Left ventricle myocardium inferior (tissue), 1 donor: ENCODE data around the gene PLXNB1. TPM values are rescaled to one million over a fixed set of nuclear protein-coding genes. Genes with fewer than 3 reads are reported as not detected.

ENCODE experiments used
- DNase-seq: peaks from one replicate; pipeline ENCODE4 v3.0.0-alpha.2; 2020
- H3K27ac ChIP-seq: fragments of 200-600 bp; replicated peaks from 2 replicates; pipeline ENCODE4 v1.8.0; 2021
- H3K27me3 ChIP-seq: fragments of 200-600 bp; 2 replicates; pipeline ENCODE4 v1.8.0; 2021; ENCODE audit warnings: low read depth
- H3K36me3 ChIP-seq: fragments of 200-600 bp; 2 replicates; pipeline ENCODE4 v1.8.0; 2021
- H3K4me1 ChIP-seq: fragments of 200-600 bp; 2 replicates; pipeline ENCODE4 v1.8.0; 2021
- H3K4me3 ChIP-seq: fragments of 200-600 bp; 2 replicates; pipeline ENCODE4 v1.8.0; 2021; ENCODE audit warnings: mild to moderate bottlenecking, moderate library complexity
- H3K9me3 ChIP-seq: fragments of 200-600 bp; replicated peaks from 2 replicates; pipeline ENCODE4 v1.8.0; 2021
- CTCF ChIP-seq: fragments of 200-600 bp; IDR thresholded peaks from 2 replicates; pipeline ENCODE4 v1.8.0; 2021; ENCODE audit warnings: antibody characterized with exemption, mild to moderate bottlenecking, borderline replicate concordance
- intact Hi-C: fragments of 100-400 bp; cut with micrococcal nuclease; formaldehyde crosslinking; loops from one replicate; pipeline ENCODE4 v1.11.0; 2022
- total RNA-seq: library from RNA; stranded (reverse); fragmentation: NEBNext Ultra II Directional; extraction: Animal tissue kit (Norgen Biotek cat#: 25700); gene quantifications from one replicate; pipeline ENCODE4 v1.2.1, GENCODE V29; 2021
- donor health status: DM: no; HTN: yes; CAD: no; lungs with severe emphysema.

The PLXNB1 gene
- total RNA-seq, 1 donor from 2014 or later: 42.6 TPM

- no peak for TF ChIP-seq CTCF
- H3K9me3 ChIP-seq: no peaks in the 10 kb centered on the region
- peaks cover 13% of the 10 kb centered on the region for H3K4me1 ChIP-seq
- H3K4me3 ChIP-seq: no peak overlapping the region
- no peak overlapping the region for H3K27ac ChIP-seq
- no peak for DNase-seq
- H3K27me3 ChIP-seq: no peaks in the 10 kb centered on the region
- H3K36me3 ChIP-seq: peaks cover 12% of the 10 kb centered on the region
- intact Hi-C loops: loop anchor here (5.0 kb wide), 1 partner anchor 38 kb away; no protein-coding TSS in a partner anchor
Observed at GRCh38 chr3:48399387-48400172, 30.3 kb downstream of the PLXNB1 start.

- peaks cover 2% of the 10 kb centered on the region for H3K27me3 ChIP-seq
- H3K4me1 ChIP-seq: peaks cover 13% of the 10 kb centered on the region
- H3K36me3 ChIP-seq: peaks cover 4% of the 10 kb centered on the region
- intact Hi-C loops: no loop called here
- H3K27ac ChIP-seq: no peak overlapping the region
- no peak overlapping the region for H3K4me3 ChIP-seq
- H3K9me3 ChIP-seq: no peaks in the 10 kb centered on the region
- TF ChIP-seq CTCF: no peak
- no peak for DNase-seq
Observed at GRCh38 chr3:48398701-48399386, 31.0 kb downstream of the PLXNB1 start.

- Histone ChIP-seq H3K27me3 (peaks cover 10% of the 10 kb centered on the region), H3K9me3 (no peaks in the 10 kb centered on the region), H3K27ac (no peak overlapping the region), H3K4me3 (no peak overlapping the region), H3K36me3 (no peaks in the 10 kb centered on the region), H3K4me1 (peaks cover 13% of the 10 kb centered on the region)
- intact Hi-C loops: no loop called here
- TF ChIP-seq CTCF: no peak
- DNase-seq: no peak
Observed at GRCh38 chr3:48397767-48398681, 31.9 kb downstream of the PLXNB1 start.

- TF ChIP-seq CTCF: no peak
- H3K4me3 ChIP-seq: no peak overlapping the region
- H3K4me1 ChIP-seq: no peaks in the 10 kb centered on the region
- H3K36me3 ChIP-seq: no peaks in the 10 kb centered on the region
- DNase-seq: no peak
- no peaks in the 10 kb centered on the region for H3K9me3 ChIP-seq
- peaks cover 10% of the 10 kb centered on the region for H3K27me3 ChIP-seq
- no peak overlapping the region for H3K27ac ChIP-seq
- intact Hi-C loops: no loop called here
Observed at GRCh38 chr3:48395714-48396113, 34.2 kb downstream of the PLXNB1 start.

- no peak overlapping the region for H3K27ac ChIP-seq
- H3K4me3 ChIP-seq: no peak overlapping the region
- no peaks in the 10 kb centered on the region for H3K36me3 ChIP-seq
- intact Hi-C loops: no loop called here
- TF ChIP-seq CTCF: no peak
- no peaks in the 10 kb centered on the region for H3K4me1 ChIP-seq
- DNase-seq: no peak
- no peaks in the 10 kb centered on the region for H3K9me3 ChIP-seq
- H3K27me3 ChIP-seq: peaks cover 10% of the 10 kb centered on the region
Observed at GRCh38 chr3:48394391-48394790, 35.5 kb downstream of the PLXNB1 start.
